B cell (primary cell): ENCODE data around the gene ZNF714. TPM values are rescaled to one million over a fixed set of nuclear protein-coding genes. Genes with fewer than 3 reads are reported as not detected.

Experiments used
- ATAC-seq: fragments of 200-7000 bp; cut with Tn5 transposase; one replicate; pipeline ENCODE4 v1.10.0; 2021; ENCODE audit warnings: low read depth, mild to moderate bottlenecking, moderate number of reproducible peaks, moderate library complexity
- CTCF ChIA-PET: fragments of 350-600 bp; sonication (Branson Sonifier 250); formaldehyde crosslinking; loops from one replicate; lab custom pipeline; 2021; ENCODE audit warnings: antibody characterized with exemption, inconsistent platforms; lab: Charles Lee
- POLR2A ChIA-PET: fragments of 350-600 bp; sonication (Branson Sonifier 250); formaldehyde crosslinking; loops from one replicate; lab custom pipeline; 2021; ENCODE audit warnings: antibody characterized with exemption; lab: Charles Lee
- DNase-seq: peaks from one replicate; pipeline ENCODE4 v3.0.0; 2013
- H2AFZ ChIP-seq: 2 replicates; pipeline ENCODE4 v1.6.1; 2012; ENCODE audit warnings: mild to moderate bottlenecking, low read depth, low read length; ENCODE audit not compliant: insufficient read depth, poor library complexity, severe bottlenecking
- H3K27ac ChIP-seq, 2 donors: 1 replicate in 1 of 2; 2 replicates in 1 of 2; pipeline ENCODE4 v1.5.1; 2012 to 2013; ENCODE audit warnings: low read length in 2 of 2, mild to moderate bottlenecking in 2 of 2, moderate library complexity in 1 of 2
- H3K27me3 ChIP-seq, 4 experiments: fragments of 200-600 bp in 1 of 4; sonication (generic) in 1 of 4; replicated peaks in 1 of 4; 1 replicate in 2 of 4; 2 replicates in 2 of 4; pipeline versions ENCODE4 v1.6.1 to v1.7.0; 2013 to 2016; ENCODE audit warnings: low read length in 3 of 4, mild to moderate bottlenecking in 2 of 4, mixed read lengths in 1 of 4, moderate library complexity in 1 of 4; ENCODE audit not compliant: insufficient read depth in 4 of 4, control insufficient read depth in 3 of 4; ENCODE audit errors: control extremely low read depth in 1 of 4
- H3K36me3 ChIP-seq, 2 experiments: replicated peaks in 1 of 2; 1 replicate in 1 of 2; 2 replicates in 1 of 2; pipeline versions ENCODE4 v1.6.1 to v1.7.1; 2013; ENCODE audit warnings: low read length in 1 of 2; ENCODE audit not compliant: insufficient read depth in 2 of 2, control insufficient read depth in 1 of 2; ENCODE audit errors: control extremely low read depth in 1 of 2, extremely low read depth in 1 of 2
- H3K4me1 ChIP-seq, 2 donors: fragments of 200-600 bp in 1 of 2; sonication (generic) in 1 of 2; 1 replicate in 1 of 2; 2 replicates in 1 of 2; pipeline versions ENCODE4 v1.5.1 to v1.6.1; 2013 to 2017; ENCODE audit warnings: low read length in 2 of 2; ENCODE audit not compliant: control insufficient read depth in 2 of 2, insufficient read depth in 2 of 2
- H3K4me2 ChIP-seq: replicated peaks from 2 replicates; pipeline ENCODE3; 2012; ENCODE audit warnings: mild to moderate bottlenecking, low read depth, low read length; ENCODE audit not compliant: poor library complexity, severe bottlenecking
- H3K4me3 ChIP-seq, 5 experiments: fragments of 200-600 bp in 1 of 5; sonication (generic) in 1 of 5; 1 replicate in 3 of 5; 2 replicates in 2 of 5; pipeline versions ENCODE4 v1.5.1 to v1.7.0; 2011 to 2016; ENCODE audit warnings: low read length in 4 of 5, mild to moderate bottlenecking in 4 of 5, low read depth in 2 of 5, control low read depth in 1 of 5, moderate library complexity in 1 of 5; ENCODE audit not compliant: insufficient read depth in 1 of 5; ENCODE audit errors: control extremely low read depth in 1 of 5, extremely low read depth in 1 of 5
- H3K79me2 ChIP-seq: fragments of 200-600 bp; sonication (generic); one replicate; pipeline ENCODE4 v1.6.0; 2016; ENCODE audit warnings: low read length; ENCODE audit not compliant: control insufficient read depth, insufficient read depth
- H3K9ac ChIP-seq: fragments of 200-600 bp; sonication (generic); 2 replicates; pipeline ENCODE4 v1.6.1; 2017; ENCODE audit warnings: mild to moderate bottlenecking, low read length, moderate library complexity
- H3K9me3 ChIP-seq, 3 donors: one replicate each; pipeline versions ENCODE4 v1.6.1 to v1.7.1; 2013; ENCODE audit warnings: low read length in 2 of 3; ENCODE audit not compliant: control insufficient read depth in 2 of 3, insufficient read depth in 1 of 3; ENCODE audit errors: control extremely low read depth in 1 of 3
- H4K20me1 ChIP-seq: 2 replicates; pipeline ENCODE4 v1.6.0; 2012; ENCODE audit warnings: mild to moderate bottlenecking, low read length; ENCODE audit not compliant: insufficient read depth, control insufficient read depth, poor library complexity, severe bottlenecking
- H3K27ac Mint-ChIP-seq: one replicate; pipeline ENCODE4 v1.8.0; 2021; ENCODE audit warnings: mixed read lengths
- H3K27me3 Mint-ChIP-seq: one replicate; pipeline ENCODE4 v1.8.0; 2021; ENCODE audit warnings: mixed read lengths
- H3K4me1 Mint-ChIP-seq: one replicate; pipeline ENCODE4 v1.8.0; 2021; ENCODE audit warnings: mixed read lengths
- H3K4me3 Mint-ChIP-seq: one replicate; pipeline ENCODE4 v1.8.0; 2021; ENCODE audit warnings: mixed read lengths
- H3K9me3 Mint-ChIP-seq: one replicate; pipeline ENCODE4 v1.8.0; 2022; ENCODE audit warnings: mixed read lengths; ENCODE audit not compliant: insufficient read depth
- EZH2 ChIP-seq: IDR thresholded peaks from 2 replicates; pipeline ENCODE4 v1.6.1; 2012; ENCODE audit warnings: borderline replicate concordance, low read depth, mild to moderate bottlenecking, moderate library complexity, low read length; ENCODE audit not compliant: insufficient read depth, poor library complexity, severe bottlenecking
- WGBS: methylation state at CpG from one replicate; pipeline ENCODE4 v1.1.5; 2013; ENCODE audit warnings: missing lambda C conversion rate; ENCODE audit not compliant: insufficient coverage; 5-methylcytosine and 5-hydroxymethylcytosine counted together
- intact Hi-C: fragments of 100-400 bp; cut with micrococcal nuclease; formaldehyde crosslinking; loops from one replicate; pipeline ENCODE4 v1.10.0; 2022
- polyA plus RNA-seq: library from polyadenylated mRNA; depleted of rRNA; stranded (reverse); fragments of >200 nt; gene quantifications from 2 replicates; pipeline ENCODE4 v1.2.3, GENCODE V29; 2012
- total RNA-seq, 2 donors: library from RNA; stranded (reverse); fragments of 120-200 nt in 1 of 2; gene quantifications; 1 replicate in 1 of 2; 2 replicates in 1 of 2; pipeline versions ENCODE4 v1.2.3 to v1.2.4, GENCODE V29; 2013 to 2022
- TF ChIP-seq, protein P1 (sequence below): fragments of 200-600 bp; IDR thresholded peaks from one replicate; pipeline ENCODE4 v1.8.0; 2022; ENCODE audit warnings: antibody characterized with exemption, mild to moderate bottlenecking

Gene ZNF714
- total and polyA plus RNA-seq, 2 donors (not counting 1 experiment from before 2014, with no cell fraction given): 4.4 to 10.7 TPM

DNA sequence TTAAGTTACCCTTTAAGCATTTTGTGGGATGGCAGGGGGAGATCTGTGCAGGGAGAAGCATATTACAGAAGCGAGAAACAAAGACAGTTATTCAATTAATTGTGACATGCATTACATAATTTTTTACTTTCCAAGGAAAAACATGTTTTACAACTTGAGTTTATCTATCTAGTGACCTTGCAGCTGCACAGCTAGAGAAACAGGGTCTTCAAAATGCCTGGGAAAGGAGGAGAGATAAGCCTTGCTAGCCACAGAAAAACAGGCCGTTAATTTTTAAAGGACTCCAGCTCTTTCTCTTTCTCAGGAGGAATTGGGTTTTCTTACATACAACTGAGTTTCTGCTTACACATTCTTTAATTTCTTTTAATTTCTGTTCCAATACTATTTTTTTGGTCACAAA, 45.0 kb downstream of the ZNF714 start:
- no CpG with 5 or more reads among the region's 2 CpGs for WGBS

DNA sequence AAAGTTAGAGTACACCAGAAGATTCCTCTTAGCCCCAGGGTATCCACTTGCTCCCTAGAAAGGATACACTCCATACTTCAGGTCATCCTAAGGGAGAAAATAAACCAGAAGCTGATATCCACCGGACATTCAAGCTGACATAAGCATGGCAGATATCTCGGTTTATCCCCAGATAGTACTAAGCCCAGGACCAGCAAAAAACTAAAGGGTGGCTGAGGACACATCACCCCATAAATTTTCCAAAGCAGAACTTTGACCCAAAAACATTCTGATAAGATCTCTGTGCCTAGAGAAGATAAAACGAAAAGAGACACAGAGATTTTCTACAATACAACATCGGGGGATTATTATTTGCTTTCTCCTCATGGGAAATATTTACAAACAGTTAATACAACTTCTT, 45.9 kb downstream of the ZNF714 start:
- ChIA-PET POLR2A (no interaction called here), CTCF (no interaction called here)
- H3K9me3 ChIP-seq: peaks cover 0 to 4% (median 0%) of the 10 kb centered on the region in 3 donors
- H3K9ac ChIP-seq: no peak overlapping the region
- no peaks in the 10 kb centered on the region for H3K79me2 ChIP-seq
- H3K4me3 ChIP-seq: no peak overlapping the region
- no peak overlapping the region for H3K4me3 Mint-ChIP-seq
- H3K4me2 ChIP-seq: no peak overlapping the region
- H2AFZ ChIP-seq: no peak overlapping the region
- peaks cover 4% of the 10 kb centered on the region for H3K9me3 Mint-ChIP-seq
- H3K4me1 Mint-ChIP-seq: no peaks in the 10 kb centered on the region
- intact Hi-C loops: no loop called here
- TF ChIP-seq, protein P1, sequence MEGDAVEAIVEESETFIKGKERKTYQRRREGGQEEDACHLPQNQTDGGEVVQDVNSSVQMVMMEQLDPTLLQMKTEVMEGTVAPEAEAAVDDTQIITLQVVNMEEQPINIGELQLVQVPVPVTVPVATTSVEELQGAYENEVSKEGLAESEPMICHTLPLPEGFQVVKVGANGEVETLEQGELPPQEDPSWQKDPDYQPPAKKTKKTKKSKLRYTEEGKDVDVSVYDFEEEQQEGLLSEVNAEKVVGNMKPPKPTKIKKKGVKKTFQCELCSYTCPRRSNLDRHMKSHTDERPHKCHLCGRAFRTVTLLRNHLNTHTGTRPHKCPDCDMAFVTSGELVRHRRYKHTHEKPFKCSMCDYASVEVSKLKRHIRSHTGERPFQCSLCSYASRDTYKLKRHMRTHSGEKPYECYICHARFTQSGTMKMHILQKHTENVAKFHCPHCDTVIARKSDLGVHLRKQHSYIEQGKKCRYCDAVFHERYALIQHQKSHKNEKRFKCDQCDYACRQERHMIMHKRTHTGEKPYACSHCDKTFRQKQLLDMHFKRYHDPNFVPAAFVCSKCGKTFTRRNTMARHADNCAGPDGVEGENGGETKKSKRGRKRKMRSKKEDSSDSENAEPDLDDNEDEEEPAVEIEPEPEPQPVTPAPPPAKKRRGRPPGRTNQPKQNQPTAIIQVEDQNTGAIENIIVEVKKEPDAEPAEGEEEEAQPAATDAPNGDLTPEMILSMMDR: no peak
- TF ChIP-seq EZH2: no peak
- H3K27me3 ChIP-seq: no peaks in the 10 kb centered on the region
- no peak overlapping the region for H3K27ac ChIP-seq
- WGBS: 100% methylated on average over 1 of the region's 4 CpGs
- no peaks in the 10 kb centered on the region for H3K4me1 ChIP-seq
- DNase-seq: no peak
- no peak for ATAC-seq
- H4K20me1 ChIP-seq: no peaks in the 10 kb centered on the region
- peaks cover under 1% of the 10 kb centered on the region for H3K27me3 Mint-ChIP-seq
- no peak overlapping the region for H3K27ac Mint-ChIP-seq
- no peaks in the 10 kb centered on the region for H3K36me3 ChIP-seq

More for the DNA sequence above, 45.0 kb downstream of the ZNF714 start:
- no peaks in the 10 kb centered on the region for H3K4me1 ChIP-seq
- H4K20me1 ChIP-seq: no peaks in the 10 kb centered on the region
- ATAC-seq (no peak), DNase-seq (no peak)
- H3K36me3 ChIP-seq: no peaks in the 10 kb centered on the region
- Mint-ChIP-seq H3K27me3 (no peaks in the 10 kb centered on the region), H3K27ac (no peak overlapping the region), H3K4me3 (no peak overlapping the region), H3K9me3 (peaks cover 4% of the 10 kb centered on the region), H3K4me1 (no peaks in the 10 kb centered on the region)
- no peaks in the 10 kb centered on the region for H3K27me3 ChIP-seq
- H3K4me2 ChIP-seq: no peak overlapping the region
- peaks cover 0 to 3% (median 0%) of the 10 kb centered on the region in 3 donors for H3K9me3 ChIP-seq
- no peaks in the 10 kb centered on the region for H3K79me2 ChIP-seq
- ChIA-PET CTCF (no interaction called here), POLR2A (no interaction called here)
- TF ChIP-seq, protein P1: no peak
- no peak for TF ChIP-seq EZH2
- H2AFZ ChIP-seq: no peak overlapping the region
- H3K4me3 ChIP-seq: no peak overlapping the region
- H3K27ac ChIP-seq: no peak overlapping the region
- intact Hi-C loops: no loop called here
- no peak overlapping the region for H3K9ac ChIP-seq
